HL-60 (cell line): ENCODE results near the gene LPCAT1.

ENCODE experiments used
- DNase-seq, 2 experiments: peaks; one replicate each; pipeline ENCODE4 v3.0.0-alpha.2; 2010 to 2020; ENCODE audit warnings: low read depth in 1 of 2, low spot score in 1 of 2
- H3K27ac ChIP-seq: fragments of 250-450 bp; sonication (Bioruptor Pico); replicated peaks from 2 replicates; pipeline ENCODE4 v1.5.1; 2020; ENCODE audit warnings: mild to moderate bottlenecking, moderate library complexity
- H3K27me3 ChIP-seq: fragments of 250-450 bp; sonication (Bioruptor Pico); 2 replicates; pipeline ENCODE4 v1.5.1; 2021; ENCODE audit warnings: mild to moderate bottlenecking, moderate library complexity; ENCODE audit not compliant: insufficient read depth, poor library complexity, severe bottlenecking
- H3K4me3 ChIP-seq: replicated peaks from 2 replicates; pipeline ENCODE4 v1.5.1; 2011; ENCODE audit warnings: mild to moderate bottlenecking, control low read depth, low read length; ENCODE audit not compliant: insufficient read depth
- CTCF ChIP-seq: IDR thresholded peaks from one replicate; pipeline ENCODE4 v1.5.1; 2011; ENCODE audit warnings: low read length, control low read depth, inconsistent platforms; ENCODE audit not compliant: insufficient read depth
- GABPA ChIP-seq: IDR thresholded peaks from 2 replicates; pipeline ENCODE4 v1.6.1; 2012; ENCODE audit warnings: low read depth
- POLR2AphosphoS5 ChIP-seq: IDR thresholded peaks from 2 replicates; pipeline ENCODE4 v1.6.1; 2012; ENCODE audit warnings: low read depth
- REST ChIP-seq: IDR thresholded peaks from 2 replicates; pipeline ENCODE4 v1.6.1; 2012; ENCODE audit warnings: low read depth; ENCODE audit not compliant: insufficient replicate concordance
- SPI1 ChIP-seq: IDR thresholded peaks from 2 replicates; pipeline ENCODE4 v1.6.1; 2012; ENCODE audit warnings: low read depth, mild to moderate bottlenecking, borderline replicate concordance

The LPCAT1 gene

GRCh38 chr5:1449081-1449630, 74.6 kb downstream of the LPCAT1 start:
- H3K4me3 ChIP-seq, result no peak overlapping the region
- TF ChIP-seq GABPA (no peak), CTCF (no peak), POLR2AphosphoS5 (no peak), SPI1 (no peak), REST (no peak)
- H3K27ac ChIP-seq, result no peak overlapping the region
- peaks cover 15% of the 10 kb centered on the region for H3K27me3 ChIP-seq
- DNase-seq, result no peak

GRCh38 chr5:1448511-1449011, 75.2 kb downstream of the LPCAT1 start:
- Histone ChIP-seq H3K4me3 (no peak overlapping the region), H3K27ac (no peak overlapping the region), H3K27me3 (peaks cover 17% of the 10 kb centered on the region)
- TF ChIP-seq REST, result no peak
- TF ChIP-seq CTCF, result no peak
- TF ChIP-seq SPI1, result no peak
- TF ChIP-seq POLR2AphosphoS5, result no peak
- no peak for TF ChIP-seq GABPA
- no peak for DNase-seq

- TF ChIP-seq SPI1 (no peak), POLR2AphosphoS5 (no peak), CTCF (no peak), GABPA (no peak), REST (no peak)
- peaks cover 17% of the 10 kb centered on the region for H3K27me3 ChIP-seq
- DNase-seq, result no peak
- H3K4me3 ChIP-seq, result no peak overlapping the region
- H3K27ac ChIP-seq, result no peak overlapping the region
Observed at GRCh38 chr5:1447671-1448361, 75.9 kb downstream of the LPCAT1 start.
